Stomach (tissue), 9 donors: ENCODE measurements around the gene EXOC2. TPM values are rescaled to one million over a fixed set of nuclear protein-coding genes. Genes with fewer than 3 reads are reported as not detected.

Experiments
- DNase-seq, 2 donors: peaks; one replicate each; pipeline versions ENCODE4 v3.0.0 to v3.0.0-alpha.2; 2013 to 2019
- H3K27ac ChIP-seq, 5 donors: fragments of 200-600 bp in 4 of 5; sonication (generic) in 4 of 5; one replicate each; pipeline ENCODE4 v1.5.1; 2013 to 2019; ENCODE audit warnings: mild to moderate bottlenecking in 1 of 5, moderate library complexity in 1 of 5
- H3K27me3 ChIP-seq, 3 donors: fragments of 200-600 bp; sonication (generic); one replicate each; pipeline ENCODE4 v1.5.1; 2017 to 2019; ENCODE audit warnings: mixed run types in 1 of 3
- H3K36me3 ChIP-seq, 4 donors: fragments of 200-600 bp; sonication (generic); 1 replicate in 3 of 4; 2 replicates in 1 of 4; pipeline ENCODE4 v1.5.1; 2016 to 2019
- H3K4me1 ChIP-seq, 4 donors: fragments of 200-600 bp; sonication (generic); one replicate each; pipeline ENCODE4 v1.5.1; 2016 to 2019
- H3K4me3 ChIP-seq, 4 donors: fragments of 200-600 bp; sonication (generic) in 3 of 4; one replicate each; pipeline ENCODE4 v1.5.1; 2016 to 2019; ENCODE audit warnings: mild to moderate bottlenecking in 1 of 4
- H3K9me3 ChIP-seq, 4 donors: fragments of 200-600 bp; sonication (generic); one replicate each; pipeline ENCODE4 v1.5.1; 2016 to 2019
- CTCF ChIP-seq, 7 experiments: fragments of 450-650 bp in 4 of 7; fragments of 200-600 bp in 3 of 7; sonication (generic) in 3 of 7; IDR thresholded peaks; one replicate each; pipeline ENCODE4 v1.5.1; 2016 to 2019; ENCODE audit warnings: antibody characterized with exemption in 7 of 7, control low read depth in 2 of 7, mild to moderate bottlenecking in 1 of 7
- EP300 ChIP-seq: sonication (generic); formaldehyde crosslinking; IDR thresholded peaks from one replicate; pipeline ENCODE4 v1.6.1; 2017; ENCODE audit warnings: antibody characterized with exemption
- POLR2A ChIP-seq, 4 donors: fragments of 450-650 bp; IDR thresholded peaks; one replicate each; pipeline ENCODE4 v1.6.1; 2016; ENCODE audit warnings: antibody characterized with exemption in 4 of 4, control low read depth in 2 of 4, mild to moderate bottlenecking in 1 of 4, moderate library complexity in 1 of 4
- POLR2AphosphoS5 ChIP-seq, 3 donors: sonication (generic); formaldehyde crosslinking; IDR thresholded peaks; one replicate each; pipeline ENCODE4 v1.6.1; 2016; ENCODE audit warnings: antibody characterized with exemption in 3 of 3
- WGBS, 5 donors: extraction: QIAGEN DNeasy Blood & Tissue Kit in 3 of 5; methylation state at CpG; one replicate each; pipeline versions ENCODE4 v1.1.5 to v1.1.7; 2013 to 2018; 5-methylcytosine and 5-hydroxymethylcytosine counted together
- intact Hi-C: fragments of 100-400 bp; cut with DNase I; formaldehyde crosslinking; loops from one replicate; pipeline ENCODE4 v1.15.1; 2023; ENCODE audit warnings: low total_unique reads
- polyA plus RNA-seq, 3 donors: library from polyadenylated mRNA; stranded (reverse); fragments of 200-250 nt; gene quantifications; one replicate each; pipeline ENCODE4 v1.2.3, GENCODE V29; 2013
- total RNA-seq, 5 donors: library from RNA; depleted of rRNA; stranded (reverse); fragments of >200 nt; gene quantifications; one replicate each; pipeline versions ENCODE4 v1.1.0 to v1.2.3, GENCODE V29; 2014 to 2016
- donor health status: healthy with polysubstance abuse.
- donor health status: Bipolar disorder and iron deficiency.
- donor health status: healthy.

Gene EXOC2
- total and polyA plus RNA-seq, 8 donors, result 5.3 to 39.7 (median 13.8) TPM

- Histone ChIP-seq H3K36me3 (peaks cover 9 to 73% (median 68%) of the 10 kb centered on the region in 4 donors), H3K27ac (no peak overlapping the region), H3K4me3 (no peak overlapping the region), H3K4me1 (no peaks in the 10 kb centered on the region), H3K27me3 (no peaks in the 10 kb centered on the region), H3K9me3 (peaks cover 0 to 7% (median 2%) of the 10 kb centered on the region in 4 donors)
- TF ChIP-seq POLR2AphosphoS5 (IDR thresholded peaks at IDR 0.05) (no peak), CTCF (IDR thresholded peaks at IDR 0.05) (no peak)
- WGBS, 5 donors, result 89 to 95% (median 92%) methylated on average over 5 of the region's 5 CpGs
- intact Hi-C loops, result no loop called here
- DNase-seq, result no peak
Observed at GRCh38 chr6:570825-571224, 122.1 kb downstream of the EXOC2 start.

GRCh38 chr6:568954-569523, 123.9 kb downstream of the EXOC2 start:
- Histone ChIP-seq H3K9me3 (no peaks in the 10 kb centered on the region), H3K27ac (no peak overlapping the region), H3K4me3 (no peak overlapping the region), H3K27me3 (no peaks in the 10 kb centered on the region), H3K4me1 (no peaks in the 10 kb centered on the region), H3K36me3 (peaks cover 10 to 68% (median 62%) of the 10 kb centered on the region in 4 donors)
- DNase-seq, result no peak
- WGBS, 5 donors, result 86 to 92% (median 89%) methylated on average over 6 of the region's 6 CpGs
- TF ChIP-seq EP300 (no peak), POLR2A (IDR thresholded peaks at IDR 0.05) (no peak), POLR2AphosphoS5 (IDR thresholded peaks at IDR 0.05) (no peak), CTCF (IDR thresholded peaks at IDR 0.05) (no peak)
- intact Hi-C loops, result no loop called here

GRCh38 chr6:568085-568484, 124.9 kb downstream of the EXOC2 start:
- H3K36me3 ChIP-seq, result peaks cover 15 to 73% (median 68%) of the 10 kb centered on the region in 4 donors
- TF ChIP-seq EP300 (no peak), CTCF (IDR thresholded peaks at IDR 0.05) (no peak), POLR2AphosphoS5 (IDR thresholded peaks at IDR 0.05) (no peak), POLR2A (IDR thresholded peaks at IDR 0.05) (no peak)
- H3K4me3 ChIP-seq, result no peak overlapping the region
- 84 to 88% (median 87%) methylated on average over 4 to 9 of the region's 9 CpGs for WGBS, 5 donors
- H3K27me3 ChIP-seq, result no peaks in the 10 kb centered on the region
- H3K4me1 ChIP-seq, result no peaks in the 10 kb centered on the region
- DNase-seq, result no peak
- H3K9me3 ChIP-seq, result no peaks in the 10 kb centered on the region
- H3K27ac ChIP-seq, result no peak overlapping the region
- intact Hi-C loops, result no loop called here

- 93 to 97% (median 96%) methylated on average over 13 of the region's 13 CpGs for WGBS, 5 donors
- DNase-seq, result no peak
- no peak for TF ChIP-seq POLR2AphosphoS5 (IDR thresholded peaks at IDR 0.05)
- no peak for TF ChIP-seq POLR2A (IDR thresholded peaks at IDR 0.05)
- no peak for TF ChIP-seq EP300
- TF ChIP-seq CTCF (IDR thresholded peaks at IDR 0.05), result no peak
- no peaks in the 10 kb centered on the region for H3K27me3 ChIP-seq
- H3K4me3 ChIP-seq, result no peak overlapping the region
- H3K9me3 ChIP-seq, result no peaks in the 10 kb centered on the region
- H3K4me1 ChIP-seq, result no peaks in the 10 kb centered on the region
- H3K36me3 ChIP-seq, result peaks cover 21 to 84% (median 76%) of the 10 kb centered on the region in 4 donors
- intact Hi-C loops, result no loop called here
- no peak overlapping the region for H3K27ac ChIP-seq
Observed at GRCh38 chr6:563863-564262, 129.1 kb downstream of the EXOC2 start.
